ENCODE data around the gene LGMN.

Gene LGMN

GRCh38 chr14:92759679-92760523 is 11.5 kb upstream of the LGMN start:
- no peak for DNase-seq

DNA sequence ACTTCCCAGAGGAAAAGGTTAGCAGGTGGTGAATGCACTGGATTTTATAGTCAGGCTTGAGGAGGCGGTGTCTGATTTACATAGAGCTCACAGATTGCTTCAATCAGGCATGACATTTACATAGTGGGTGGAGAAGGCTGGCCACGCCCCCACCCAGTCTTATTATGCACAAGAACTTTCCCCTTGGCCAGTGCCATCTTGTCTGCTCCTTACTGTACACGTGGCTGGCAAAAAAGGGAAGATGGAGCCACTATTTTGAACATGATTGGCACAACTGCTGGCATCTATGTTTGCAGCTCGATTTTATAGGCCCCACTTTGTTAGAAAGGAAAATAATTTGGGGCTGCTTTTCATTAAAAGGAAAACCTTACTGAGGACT is 10.9 kb upstream of the LGMN start:
- no peak for DNase-seq

- DNase-seq, result no peak
Measured at GRCh38 chr14:92756446-92756845, 8.0 kb upstream of the LGMN start.

GRCh38 chr14:92755495-92755894 is 7.1 kb upstream of the LGMN start:
- no peak for DNase-seq

DNA sequence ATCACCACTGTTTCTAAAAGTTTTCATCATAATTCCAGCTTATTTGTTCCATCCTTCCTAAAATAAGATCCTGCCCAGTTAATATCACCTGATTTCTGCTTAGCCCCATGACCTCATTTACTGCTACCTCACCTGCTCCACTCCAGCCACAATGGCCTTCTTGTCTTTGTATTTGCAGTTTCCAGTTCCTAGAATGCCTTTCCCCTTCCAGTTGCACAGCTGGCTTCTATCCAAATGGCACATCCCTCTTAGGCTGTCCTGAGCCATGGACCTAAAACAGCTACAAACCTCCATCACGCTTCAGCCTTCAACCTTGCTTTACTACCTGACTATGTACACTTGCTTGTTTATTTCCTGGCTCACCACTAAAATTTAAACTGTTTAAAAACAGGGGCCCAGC is 6.5 kb upstream of the LGMN start:
- no peak for DNase-seq

DNA sequence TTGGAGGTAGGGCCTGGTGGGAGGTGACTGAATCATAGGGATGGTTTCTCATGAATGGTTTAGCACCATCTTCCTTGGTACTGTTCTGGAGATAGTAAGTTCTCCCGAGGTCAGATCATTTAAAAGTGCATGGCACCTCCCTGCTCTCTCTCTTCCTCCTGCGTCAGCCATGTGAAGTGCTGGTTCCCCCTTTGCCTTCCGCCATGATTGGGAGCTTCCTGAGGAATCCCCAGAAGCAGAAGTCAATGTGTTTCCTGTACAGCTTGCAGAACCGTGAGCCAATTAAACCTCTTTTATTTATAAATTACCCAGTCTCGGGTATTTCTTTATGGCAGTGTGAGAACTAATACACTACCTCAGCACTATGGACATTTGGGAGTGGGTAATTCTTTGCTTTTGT is 4.8 kb upstream of the LGMN start:
- no peak for DNase-seq

GRCh38 chr14:92751819-92752218 is 3.4 kb upstream of the LGMN start:
- DNase-seq, result no peak

DNA sequence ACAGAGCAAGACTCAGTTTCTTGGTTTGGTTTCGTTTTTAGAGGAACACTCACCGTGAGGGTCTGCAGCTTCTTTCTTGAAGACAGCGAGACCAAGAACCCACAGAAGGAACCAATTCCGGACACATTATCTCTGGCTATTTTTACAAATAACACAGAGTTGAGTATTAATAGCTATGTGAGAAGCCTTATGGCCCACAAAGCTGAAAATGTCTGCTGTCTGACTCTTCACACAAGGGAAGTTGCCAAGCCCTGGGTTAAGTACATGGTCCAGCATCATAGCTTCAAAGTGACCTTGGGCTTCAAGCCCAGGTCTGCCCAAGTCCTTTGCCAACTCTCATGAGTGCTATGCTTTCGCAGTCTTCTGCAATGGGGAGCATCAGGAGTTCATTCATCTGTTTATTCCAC is 2.6 kb upstream of the LGMN start:
- DNase-seq, result no peak

DNA sequence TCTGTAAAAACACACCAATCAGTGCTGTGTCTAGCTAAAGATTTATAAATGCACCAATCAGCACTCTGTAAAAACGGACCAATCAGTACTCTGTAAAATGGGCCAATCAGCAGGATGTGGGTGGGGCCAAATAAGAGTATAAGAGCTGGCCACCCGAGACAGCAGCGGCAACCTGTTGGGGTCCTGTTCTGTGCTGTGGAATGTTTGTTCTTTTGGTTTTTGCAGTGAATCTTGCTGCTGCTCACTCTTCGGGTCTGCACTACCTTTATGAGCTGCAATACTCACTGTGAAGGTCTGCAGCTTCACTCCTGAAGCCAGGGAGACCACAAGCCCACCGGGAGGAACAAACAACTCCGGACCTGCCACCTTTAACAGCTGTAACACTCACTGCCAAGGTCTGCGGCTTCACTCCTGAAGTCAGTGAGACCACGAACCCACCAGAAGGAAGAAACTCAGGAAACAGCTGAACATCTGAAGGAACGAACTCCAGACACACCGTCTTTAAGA is 1.8 kb upstream of the LGMN start:
- peak; percentile 74 for DNase-seq

DNA sequence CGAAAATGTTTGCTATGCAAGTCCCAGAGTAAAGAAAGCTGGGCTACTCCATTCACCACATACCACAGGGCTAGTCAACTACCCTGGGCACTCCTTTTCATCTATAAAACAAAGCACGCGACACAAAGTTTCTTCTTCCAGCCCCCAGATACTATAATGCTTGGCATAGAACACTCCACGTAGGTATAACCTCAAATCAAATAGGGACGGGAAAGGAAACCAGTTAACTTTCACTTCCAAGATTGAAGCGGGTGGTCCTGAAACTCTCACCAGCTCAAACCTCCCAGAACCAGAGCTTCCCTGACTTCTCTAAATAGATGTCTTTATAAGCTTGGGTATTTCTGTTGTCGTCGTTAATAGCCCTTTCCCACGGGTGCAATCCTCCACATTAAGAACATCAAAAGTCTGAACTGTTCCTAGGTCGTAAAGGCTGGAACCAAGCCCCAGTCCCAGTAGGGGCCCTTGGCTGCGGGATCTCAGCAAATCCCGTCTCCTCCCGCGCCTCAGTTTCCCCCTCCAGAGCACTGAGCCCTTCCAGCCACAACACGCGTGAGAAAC is 647 bp downstream of the LGMN start:
- DNase-seq, result no peak

DNA sequence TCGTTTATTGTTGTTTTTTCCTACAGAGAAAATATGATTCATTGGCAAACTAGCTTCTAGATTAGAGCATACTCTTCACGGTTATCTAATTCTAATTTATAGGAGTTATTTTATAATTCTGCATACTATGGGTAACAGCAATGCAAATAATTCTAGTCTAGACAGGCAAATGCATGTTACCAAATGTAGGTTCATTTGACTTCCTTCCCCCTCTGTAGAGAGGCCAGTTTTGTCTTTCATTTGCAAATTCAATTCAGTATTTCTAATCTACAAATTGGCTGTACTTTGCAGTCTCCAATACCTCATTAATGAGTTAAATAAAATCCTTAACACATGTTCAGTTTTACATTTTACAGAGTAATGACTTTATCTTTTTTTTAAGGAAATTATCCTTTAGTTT is 4.2 kb downstream of the LGMN start:
- DNase-seq, result no peak

- DNase-seq, result no peak
Measured at GRCh38 chr14:92740440-92740839, 8.0 kb downstream of the LGMN start.

DNA sequence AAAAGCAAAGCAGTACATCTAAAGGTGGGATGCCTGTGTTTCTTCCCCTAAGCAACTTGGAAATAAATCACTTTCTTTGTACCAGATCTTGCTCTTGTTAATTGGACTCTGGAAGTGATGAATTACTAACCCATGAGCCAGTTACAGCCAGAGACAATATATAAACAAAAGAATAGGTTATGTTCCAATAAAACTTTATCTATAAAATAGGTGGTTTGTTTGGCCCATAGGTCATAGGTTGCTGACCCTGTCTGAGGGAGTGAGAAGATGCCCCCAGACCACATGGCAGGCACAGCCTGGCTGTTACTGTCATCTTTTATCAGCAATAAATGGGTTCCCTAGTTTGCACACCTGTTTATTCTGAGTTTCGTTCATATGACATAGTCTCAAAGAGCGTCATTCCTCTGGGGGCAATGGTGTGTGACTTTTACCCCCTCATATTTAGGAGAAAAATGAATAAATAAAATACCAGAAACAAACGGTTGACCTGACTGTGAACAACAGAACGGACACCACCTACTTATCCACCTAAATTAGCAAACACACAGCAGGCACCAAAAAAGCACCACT is 10.7 kb downstream of the LGMN start:
- DNase-seq, result no peak

DNA sequence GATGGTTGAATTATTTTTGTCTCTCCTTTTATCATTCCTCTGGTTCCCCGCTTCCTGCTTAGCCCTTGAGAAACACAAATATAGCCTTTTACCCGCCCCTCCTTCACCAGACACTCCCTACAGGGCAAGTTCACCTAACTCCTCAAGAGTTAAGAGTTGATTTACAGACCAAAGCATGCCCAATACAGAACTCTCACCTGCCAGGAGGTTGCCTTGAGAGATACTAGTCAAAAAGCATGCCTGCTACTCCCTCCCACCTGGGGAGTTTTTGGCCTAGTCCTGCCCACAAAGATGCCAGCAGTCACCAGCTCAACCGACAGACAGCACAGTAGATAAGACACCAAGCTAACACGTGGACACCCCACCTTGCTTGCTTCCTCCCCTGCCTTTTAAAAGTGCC is 11.2 kb downstream of the LGMN start:
- DNase-seq, result no peak

GRCh38 chr14:92735344-92735743 is 13.1 kb downstream of the LGMN start:
- DNase-seq, result no peak

DNA sequence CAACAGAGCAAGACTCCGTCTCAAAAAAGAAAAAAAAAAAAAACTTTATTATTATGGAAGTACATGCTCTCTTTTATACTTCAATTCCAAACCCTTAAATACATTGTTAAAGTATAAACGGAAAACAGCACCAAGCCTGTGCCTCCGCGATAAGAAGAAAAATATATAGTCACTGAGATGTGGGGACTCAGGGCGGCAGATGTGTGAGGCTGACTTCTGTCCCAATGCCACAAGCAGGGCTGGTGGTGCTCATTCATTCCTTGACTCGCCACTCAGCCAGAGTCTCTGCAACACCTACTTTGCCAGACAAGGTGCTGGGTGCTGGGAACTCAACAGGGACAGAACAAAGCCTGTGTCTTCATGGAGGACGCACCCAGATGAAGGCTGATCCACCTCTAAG is 13.8 kb downstream of the LGMN start:
- no peak for DNase-seq

DNA sequence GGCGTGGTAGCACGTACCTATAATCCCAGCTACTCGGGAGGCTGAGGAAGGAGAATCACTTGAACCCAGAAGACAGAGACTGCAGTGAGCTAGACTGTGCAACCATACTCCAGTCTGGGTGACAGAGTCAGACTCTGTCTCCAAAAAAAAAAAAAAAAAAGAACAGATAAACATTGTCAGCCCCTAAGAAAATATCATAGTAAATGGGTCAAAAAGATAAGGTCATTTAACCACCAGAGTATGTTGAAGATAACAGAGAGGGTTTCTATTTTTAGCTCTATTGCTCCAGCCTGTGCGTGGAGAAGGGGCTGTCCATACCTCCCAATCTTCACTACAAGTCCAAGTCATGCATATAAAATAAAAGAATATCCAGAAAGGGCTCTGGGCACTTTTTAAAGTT is 15.4 kb downstream of the LGMN start:
- DNase-seq, result no peak

DNA sequence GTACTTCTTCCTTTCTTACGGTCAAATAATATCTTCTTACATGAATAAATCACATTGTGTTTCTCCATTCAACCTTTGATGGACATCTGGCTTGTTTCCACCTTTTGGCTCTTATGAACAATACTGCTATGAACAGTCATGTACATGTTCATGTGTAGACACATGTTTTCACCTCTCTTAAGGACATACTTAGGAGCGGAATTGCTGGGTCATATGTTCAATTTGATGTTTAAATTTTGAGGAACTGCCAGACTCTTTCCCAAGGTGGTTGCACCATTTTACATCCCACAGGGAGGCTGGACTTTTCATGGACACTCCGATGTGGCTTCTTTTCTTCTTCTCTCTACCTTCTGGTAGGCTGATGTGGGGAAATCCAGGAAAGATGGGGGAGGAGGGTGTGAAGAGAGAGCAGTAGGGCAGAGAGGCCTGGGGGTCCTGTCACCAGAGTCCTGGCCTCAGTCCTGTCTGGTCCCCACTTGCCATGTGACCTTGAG is 16.8 kb downstream of the LGMN start:
- DNase-seq, result no peak

- DNase-seq, result no peak
Measured at GRCh38 chr14:92729634-92730358, 18.6 kb downstream of the LGMN start.

GRCh38 chr14:92728759-92729364 is 19.6 kb downstream of the LGMN start:
- DNase-seq, result no peak

- DNase-seq, result no peak
Measured at GRCh38 chr14:92726933-92727262, 21.5 kb downstream of the LGMN start.

DNA sequence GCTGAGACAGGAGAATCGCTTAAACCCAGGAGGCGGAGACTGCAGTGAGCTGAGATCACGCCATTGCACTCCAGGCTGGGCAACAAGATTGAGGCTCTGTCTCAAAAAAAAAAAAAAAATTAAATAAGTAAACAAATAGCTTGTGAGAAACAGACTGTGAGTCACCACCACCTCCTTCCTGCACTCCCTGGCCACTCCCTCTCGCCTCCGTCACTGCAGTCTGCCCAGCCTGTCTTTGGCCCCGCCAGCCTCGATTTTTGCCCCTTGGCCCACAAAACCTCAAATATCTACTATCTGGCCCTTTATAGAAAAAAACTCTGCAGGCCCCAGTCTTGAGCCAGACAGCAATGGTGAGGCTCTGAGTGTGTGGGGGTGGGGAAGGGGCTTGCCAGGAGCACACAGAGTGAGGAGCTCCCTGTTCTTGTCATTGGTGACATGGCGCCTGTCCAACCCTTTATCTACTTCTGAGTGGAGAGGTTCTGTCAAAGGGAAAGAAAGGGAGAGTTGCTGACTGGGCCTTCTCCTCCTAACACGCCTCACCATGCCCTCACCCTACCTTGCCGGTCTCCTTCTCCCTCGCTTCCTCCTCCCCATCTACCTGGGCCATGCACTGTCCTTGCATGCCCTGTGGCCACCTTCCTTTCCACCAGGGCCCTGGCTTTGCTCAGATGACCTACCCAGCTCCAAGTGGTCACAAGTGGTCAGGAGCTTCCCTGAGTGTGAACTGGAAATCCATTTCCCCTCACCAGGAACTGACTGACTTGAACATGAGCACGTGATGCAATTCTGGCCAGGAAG is 22.1 kb downstream of the LGMN start:
- DNase-seq, result peak; percentile 43

All from CD4-positive, alpha-beta T cell treated with Interleukin-21 for 1 hour (primary cell).